H1 (cell line): ENCODE data around the gene ITM2B. TPM values are rescaled to one million over a fixed set of nuclear protein-coding genes. Genes with fewer than 3 reads are reported as not detected.

Experiments used
- CBX5 ChIP-seq: fragments of 300-800, 300-1000 bp; sonication (generic); IDR thresholded peaks from 2 replicates; pipeline ENCODE4 v1.7.1; 2016; ENCODE audit warnings: antibody characterized with exemption, low read length, low read depth
- CTCF ChIP-seq, 3 experiments: IDR thresholded peaks; 1 replicate in 2 of 3; 2 replicates in 1 of 3; pipeline versions ENCODE4 v1.5.1 to v1.6.1; 2011; ENCODE audit warnings: low read length in 3 of 3, mild to moderate bottlenecking in 3 of 3, inconsistent platforms in 2 of 3, low read depth in 1 of 3, moderate library complexity in 1 of 3; ENCODE audit not compliant: insufficient read depth in 1 of 3; ENCODE audit errors: control extremely low read depth in 1 of 3
- FOSL1 ChIP-seq: IDR thresholded peaks from 2 replicates; pipeline ENCODE4 v1.6.1; 2011; ENCODE audit warnings: mild to moderate bottlenecking, low read depth, low read length, moderate library complexity; ENCODE audit not compliant: insufficient read depth
- RFX5 ChIP-seq: IDR thresholded peaks from 2 replicates; pipeline ENCODE4 v1.6.1; 2011; ENCODE audit warnings: low read depth, low read length, improper control_type of control experiment, borderline replicate concordance
- SIX5 ChIP-seq: IDR thresholded peaks from 2 replicates; pipeline ENCODE4 v1.6.1; 2011; ENCODE audit warnings: mild to moderate bottlenecking, low read depth, low read length
- TEAD4 ChIP-seq: IDR thresholded peaks from 2 replicates; pipeline ENCODE4 v1.6.1; 2012; ENCODE audit warnings: low read depth, low read length, inconsistent platforms, mixed read lengths
- polyA plus RNA-seq, 7 experiments: library from polyadenylated mRNA; depleted of rRNA in 3 of 7; stranded (reverse) in 5 of 7; unstranded in 2 of 7; fragments of >200 nt in 5 of 7; fragments of 200-250 nt in 2 of 7; gene quantifications; 1 replicate in 5 of 7; 2 replicates in 1 of 7; 4 replicates in 1 of 7; pipeline versions ENCODE4 v1.2.1 to v1.2.3, GENCODE V29; 2011 to 2013; ENCODE audit warnings: missing spikeins in 2 of 7, mixed read lengths in 2 of 7
- total RNA-seq: library from RNA; stranded (reverse); fragmentation: NEBNext Ultra II Directional; extraction: Animal tissue kit (Norgen Biotek cat#: 25700); gene quantifications from 2 replicates; pipeline ENCODE4 v1.2.1, GENCODE V29; 2021
- TF ChIP-seq, protein P1 (sequence below): IDR thresholded peaks from 2 replicates; pipeline ENCODE4 v1.6.1; 2012; ENCODE audit warnings: inconsistent platforms

ITM2B gene
- total and polyA plus RNA-seq, 2 of the 8 experiments (the other 6 are each of a cell fraction or from before 2014, with no cell fraction given) = 132 to 184 TPM

DNA sequence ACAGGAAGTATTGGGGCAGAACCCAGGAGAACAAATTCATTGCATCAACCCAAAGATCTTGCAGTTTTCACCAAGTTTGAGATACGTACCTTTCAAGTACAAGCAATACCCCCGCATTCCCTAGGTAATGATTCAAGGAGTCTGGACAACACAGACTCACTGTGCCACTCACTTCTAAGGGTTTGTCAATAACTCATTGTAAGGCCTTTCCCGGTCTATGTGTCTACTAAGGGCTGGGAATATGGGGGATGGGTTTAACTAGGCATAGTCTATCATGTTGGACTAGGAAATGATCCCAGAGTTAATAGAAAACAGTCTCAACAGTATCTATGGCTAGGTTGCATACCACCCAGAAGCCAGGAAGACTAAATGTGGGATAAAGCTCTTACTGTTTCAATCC lies 8.3 kb upstream of the ITM2B start (continued):
- TF ChIP-seq CTCF (IDR thresholded peaks at IDR 0.05; ENCODE audit: control extremely low read depth in 1 of 3, insufficient read depth in 1 of 3, low read depth in 1 of 3, low read length in 3 of 3) (no peak), RFX5 (no peak), FOSL1 (no peak), TEAD4 (no peak), SIX5 (no peak), CBX5 (no peak)
- TF ChIP-seq, protein P1, sequence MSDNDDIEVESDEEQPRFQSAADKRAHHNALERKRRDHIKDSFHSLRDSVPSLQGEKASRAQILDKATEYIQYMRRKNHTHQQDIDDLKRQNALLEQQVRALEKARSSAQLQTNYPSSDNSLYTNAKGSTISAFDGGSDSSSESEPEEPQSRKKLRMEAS = no peak
- TF ChIP-seq, all 59 proteins: peak for 0
